ENCODE measurements around the gene GSK3B. TPM values are rescaled to one million over a fixed set of nuclear protein-coding genes. Genes with fewer than 3 reads are reported as not detected.

Gene GSK3B
- total and polyA plus RNA-seq, 2 donors (not counting 1 experiment from before 2014, with no cell fraction given), result 37.3 to 44.8 TPM

DNA sequence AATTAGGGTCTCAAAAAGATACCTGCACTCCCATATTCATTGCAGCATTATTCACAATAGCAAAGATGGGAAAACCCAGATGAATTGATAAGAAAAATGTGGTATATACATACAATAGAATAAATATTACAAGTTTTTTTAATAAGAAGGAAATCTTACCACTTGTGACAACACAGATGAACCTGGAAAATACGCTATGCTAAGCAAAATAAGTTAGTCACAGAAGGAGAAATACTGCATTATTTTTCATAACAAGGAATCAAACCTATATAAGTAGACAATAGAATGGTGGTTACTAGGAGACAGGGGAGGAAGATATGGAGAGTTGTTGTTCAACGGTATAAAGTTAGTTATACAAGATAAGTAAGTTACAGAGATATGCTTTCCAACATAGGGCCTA is 130.0 kb downstream of the GSK3B start:
- no peaks in the 10 kb centered on the region for H3K4me1 ChIP-seq (ENCODE audit: control insufficient read depth, extremely low read depth, insufficient read depth, low read length)
- H3K9ac ChIP-seq (ENCODE audit: insufficient read depth, low read length), result no peak overlapping the region
- H3K79me2 ChIP-seq (ENCODE audit: control insufficient read depth, insufficient read depth, low read length), result peaks cover 29% of the 10 kb centered on the region
- H3K4me2 ChIP-seq (ENCODE audit: extremely low read depth, insufficient read depth, low read length), result no peak overlapping the region
- H3K36me3 ChIP-seq (ENCODE audit: control insufficient read depth, insufficient read depth, low read length), result peaks cover 1% of the 10 kb centered on the region
- H3K27ac ChIP-seq (ENCODE audit: insufficient read depth, low read length), result no peak overlapping the region
- no peak overlapping the region for H2AFZ ChIP-seq (ENCODE audit: low read length)
- H3K4me3 ChIP-seq (replicated peaks in 1 of 4; ENCODE audit: control extremely low read depth in 1 of 4, insufficient read depth in 1 of 4, low read depth in 3 of 4, low read length in 4 of 4), result no peak overlapping the region
- H4K20me1 ChIP-seq (ENCODE audit: control insufficient read depth, extremely low read depth, insufficient read depth, low read length), result no peaks in the 10 kb centered on the region
- H3K27me3 ChIP-seq (ENCODE audit: control insufficient read depth, insufficient read depth, low read length), result no peaks in the 10 kb centered on the region
- no peaks in the 10 kb centered on the region for H3K9me3 ChIP-seq (ENCODE audit: control insufficient read depth, insufficient read depth, low read depth, low read length)
- no peak for DNase-seq (ENCODE audit: low read depth in 2 of 2)
- no peak for TF ChIP-seq EZH2 (IDR thresholded peaks at IDR 0.05; ENCODE audit: low read length, missing control alignments)
- TF ChIP-seq, protein P1, sequence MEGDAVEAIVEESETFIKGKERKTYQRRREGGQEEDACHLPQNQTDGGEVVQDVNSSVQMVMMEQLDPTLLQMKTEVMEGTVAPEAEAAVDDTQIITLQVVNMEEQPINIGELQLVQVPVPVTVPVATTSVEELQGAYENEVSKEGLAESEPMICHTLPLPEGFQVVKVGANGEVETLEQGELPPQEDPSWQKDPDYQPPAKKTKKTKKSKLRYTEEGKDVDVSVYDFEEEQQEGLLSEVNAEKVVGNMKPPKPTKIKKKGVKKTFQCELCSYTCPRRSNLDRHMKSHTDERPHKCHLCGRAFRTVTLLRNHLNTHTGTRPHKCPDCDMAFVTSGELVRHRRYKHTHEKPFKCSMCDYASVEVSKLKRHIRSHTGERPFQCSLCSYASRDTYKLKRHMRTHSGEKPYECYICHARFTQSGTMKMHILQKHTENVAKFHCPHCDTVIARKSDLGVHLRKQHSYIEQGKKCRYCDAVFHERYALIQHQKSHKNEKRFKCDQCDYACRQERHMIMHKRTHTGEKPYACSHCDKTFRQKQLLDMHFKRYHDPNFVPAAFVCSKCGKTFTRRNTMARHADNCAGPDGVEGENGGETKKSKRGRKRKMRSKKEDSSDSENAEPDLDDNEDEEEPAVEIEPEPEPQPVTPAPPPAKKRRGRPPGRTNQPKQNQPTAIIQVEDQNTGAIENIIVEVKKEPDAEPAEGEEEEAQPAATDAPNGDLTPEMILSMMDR (conservative IDR thresholded peaks at IDR 0.05 in 1 of 2, IDR thresholded peaks at IDR 0.05 in 1 of 2; ENCODE audit: low read depth in 1 of 2, low read length in 2 of 2), result no peak

DNA sequence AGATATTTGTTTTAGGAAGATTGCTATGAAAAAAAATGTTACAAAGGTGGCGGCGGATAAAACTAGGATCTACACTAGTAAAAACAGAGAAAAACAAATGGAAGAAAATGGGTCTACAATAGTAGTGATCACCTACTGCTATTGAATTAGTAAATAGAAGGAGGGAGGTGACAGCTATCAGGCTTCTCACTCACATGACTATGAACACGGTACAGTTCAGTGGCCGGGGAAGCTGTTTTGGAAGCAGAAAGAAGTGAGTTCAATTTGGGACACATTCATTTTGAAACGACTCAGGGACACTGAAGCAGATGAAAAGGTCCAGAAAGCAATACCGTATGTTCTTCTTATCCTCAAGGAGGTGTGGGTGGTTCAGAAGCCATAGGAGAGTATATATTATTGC is 138.3 kb downstream of the GSK3B start:
- Histone ChIP-seq H3K4me2 (ENCODE audit: extremely low read depth, insufficient read depth, low read length) (no peak overlapping the region), H3K4me1 (ENCODE audit: control insufficient read depth, extremely low read depth, insufficient read depth, low read length) (no peaks in the 10 kb centered on the region), H4K20me1 (ENCODE audit: control insufficient read depth, extremely low read depth, insufficient read depth, low read length) (peaks cover 2% of the 10 kb centered on the region), H3K36me3 (ENCODE audit: control insufficient read depth, insufficient read depth, low read length) (no peaks in the 10 kb centered on the region), H3K9me3 (ENCODE audit: control insufficient read depth, insufficient read depth, low read depth, low read length) (no peaks in the 10 kb centered on the region), H3K27ac (ENCODE audit: insufficient read depth, low read length) (no peak overlapping the region), H3K9ac (ENCODE audit: insufficient read depth, low read length) (no peak overlapping the region), H3K4me3 (replicated peaks in 1 of 4; ENCODE audit: control extremely low read depth in 1 of 4, insufficient read depth in 1 of 4, low read depth in 3 of 4, low read length in 4 of 4) (no peak overlapping the region), H2AFZ (ENCODE audit: low read length) (no peak overlapping the region), H3K27me3 (ENCODE audit: control insufficient read depth, insufficient read depth, low read length) (no peaks in the 10 kb centered on the region), H3K79me2 (ENCODE audit: control insufficient read depth, insufficient read depth, low read length) (peaks cover 17% of the 10 kb centered on the region)
- no peak for DNase-seq (ENCODE audit: low read depth in 2 of 2)
- TF ChIP-seq, protein P1 (conservative IDR thresholded peaks at IDR 0.05 in 1 of 2, IDR thresholded peaks at IDR 0.05 in 1 of 2; ENCODE audit: low read depth in 1 of 2, low read length in 2 of 2), result no peak
- TF ChIP-seq EZH2 (IDR thresholded peaks at IDR 0.05; ENCODE audit: low read length, missing control alignments), result no peak

DNA sequence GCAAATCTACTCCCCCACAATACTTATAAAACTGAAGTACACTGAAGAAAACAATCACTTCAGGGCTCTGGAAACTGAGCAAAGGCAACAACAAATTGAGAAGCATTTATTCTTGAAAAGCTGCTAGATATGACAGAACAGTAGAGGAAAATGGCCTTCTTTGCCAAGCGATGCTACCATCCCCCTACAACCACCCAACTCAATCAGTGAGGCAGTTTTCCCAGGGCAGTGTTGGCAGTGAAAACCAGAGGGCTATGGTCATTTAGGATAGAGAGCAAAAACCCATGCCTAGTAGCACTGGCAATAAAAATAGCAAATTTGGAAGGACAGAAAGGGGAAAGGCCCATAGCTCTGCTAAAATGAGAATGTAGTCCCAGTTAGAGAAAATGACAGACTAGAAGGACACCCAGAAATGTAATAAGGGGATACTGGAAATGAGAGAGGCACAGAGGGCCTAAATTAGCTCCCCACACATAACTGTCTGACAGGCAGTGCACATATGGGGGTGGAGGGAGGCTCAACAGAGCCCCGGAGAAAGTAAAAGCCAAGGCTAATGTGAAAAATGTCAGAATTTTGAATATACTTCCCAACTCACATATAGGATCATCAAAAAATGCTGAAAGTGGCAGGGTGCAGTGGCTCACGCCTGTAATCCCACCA is 143.5 kb downstream of the GSK3B start:
- Histone ChIP-seq H2AFZ (ENCODE audit: low read length) (no peak overlapping the region), H3K79me2 (ENCODE audit: control insufficient read depth, insufficient read depth, low read length) (peaks cover 8% of the 10 kb centered on the region), H3K27me3 (ENCODE audit: control insufficient read depth, insufficient read depth, low read length) (no peaks in the 10 kb centered on the region), H3K4me3 (replicated peaks in 1 of 4; ENCODE audit: control extremely low read depth in 1 of 4, insufficient read depth in 1 of 4, low read depth in 3 of 4, low read length in 4 of 4) (no peak overlapping the region), H3K4me2 (ENCODE audit: extremely low read depth, insufficient read depth, low read length) (no peak overlapping the region), H3K4me1 (ENCODE audit: control insufficient read depth, extremely low read depth, insufficient read depth, low read length) (no peaks in the 10 kb centered on the region), H3K36me3 (ENCODE audit: control insufficient read depth, insufficient read depth, low read length) (no peaks in the 10 kb centered on the region), H3K9me3 (ENCODE audit: control insufficient read depth, insufficient read depth, low read depth, low read length) (no peaks in the 10 kb centered on the region), H3K27ac (ENCODE audit: insufficient read depth, low read length) (no peak overlapping the region), H3K9ac (ENCODE audit: insufficient read depth, low read length) (no peak overlapping the region), H4K20me1 (ENCODE audit: control insufficient read depth, extremely low read depth, insufficient read depth, low read length) (no peaks in the 10 kb centered on the region)
- TF ChIP-seq, protein P1 (conservative IDR thresholded peaks at IDR 0.05 in 1 of 2, IDR thresholded peaks at IDR 0.05 in 1 of 2; ENCODE audit: low read depth in 1 of 2, low read length in 2 of 2), result no peak
- no peak for TF ChIP-seq EZH2 (IDR thresholded peaks at IDR 0.05; ENCODE audit: low read length, missing control alignments)
- no peak for DNase-seq (ENCODE audit: low read depth in 2 of 2)

Data from fibroblast of lung (primary cell).